IgD-negative memory B cell (primary cell): ENCODE results near the gene ANXA5. TPM values are rescaled to one million over a fixed set of nuclear protein-coding genes. Genes with fewer than 3 reads are reported as not detected.
"Not testable (repeated sequence)": the region's sequence is repeated elsewhere in the genome, so short reads cannot be mapped to it uniquely, and the experiment has no call there.

Experiments used
- H3K27ac Mint-ChIP-seq, 3 donors: one replicate each; pipeline ENCODE4 v1.8.0; 2020 to 2022; ENCODE audit warnings: mild to moderate bottlenecking in 3 of 3, mixed read lengths in 3 of 3, moderate library complexity in 1 of 3
- H3K27me3 Mint-ChIP-seq: one replicate; pipeline ENCODE4 v1.8.0; 2021; ENCODE audit warnings: mixed read lengths
- H3K36me3 Mint-ChIP-seq: one replicate; pipeline ENCODE4 v1.8.0; 2020; ENCODE audit warnings: mild to moderate bottlenecking, mixed read lengths
- H3K4me1 Mint-ChIP-seq, 3 donors: one replicate each; pipeline ENCODE4 v1.8.0; 2020 to 2022; ENCODE audit warnings: mixed read lengths in 3 of 3, mild to moderate bottlenecking in 1 of 3
- H3K4me3 Mint-ChIP-seq, 4 donors: one replicate each; pipeline ENCODE4 v1.8.0; 2020 to 2022; ENCODE audit warnings: mild to moderate bottlenecking in 4 of 4, mixed read lengths in 4 of 4, moderate library complexity in 3 of 4
- H3K9me3 Mint-ChIP-seq, 3 donors: one replicate each; pipeline ENCODE4 v1.8.0; 2020 to 2021; ENCODE audit warnings: mixed read lengths in 3 of 3, mild to moderate bottlenecking in 1 of 3
- polyA plus RNA-seq: library from polyadenylated mRNA; unstranded; fragments of 300-500 nt; fragmentation: Illumina TruSeq; gene quantifications from one replicate; pipeline ENCODE4 v1.2.3, GENCODE V29; 2021

The ANXA5 gene
- polyA plus RNA-seq = 170 TPM

DNA sequence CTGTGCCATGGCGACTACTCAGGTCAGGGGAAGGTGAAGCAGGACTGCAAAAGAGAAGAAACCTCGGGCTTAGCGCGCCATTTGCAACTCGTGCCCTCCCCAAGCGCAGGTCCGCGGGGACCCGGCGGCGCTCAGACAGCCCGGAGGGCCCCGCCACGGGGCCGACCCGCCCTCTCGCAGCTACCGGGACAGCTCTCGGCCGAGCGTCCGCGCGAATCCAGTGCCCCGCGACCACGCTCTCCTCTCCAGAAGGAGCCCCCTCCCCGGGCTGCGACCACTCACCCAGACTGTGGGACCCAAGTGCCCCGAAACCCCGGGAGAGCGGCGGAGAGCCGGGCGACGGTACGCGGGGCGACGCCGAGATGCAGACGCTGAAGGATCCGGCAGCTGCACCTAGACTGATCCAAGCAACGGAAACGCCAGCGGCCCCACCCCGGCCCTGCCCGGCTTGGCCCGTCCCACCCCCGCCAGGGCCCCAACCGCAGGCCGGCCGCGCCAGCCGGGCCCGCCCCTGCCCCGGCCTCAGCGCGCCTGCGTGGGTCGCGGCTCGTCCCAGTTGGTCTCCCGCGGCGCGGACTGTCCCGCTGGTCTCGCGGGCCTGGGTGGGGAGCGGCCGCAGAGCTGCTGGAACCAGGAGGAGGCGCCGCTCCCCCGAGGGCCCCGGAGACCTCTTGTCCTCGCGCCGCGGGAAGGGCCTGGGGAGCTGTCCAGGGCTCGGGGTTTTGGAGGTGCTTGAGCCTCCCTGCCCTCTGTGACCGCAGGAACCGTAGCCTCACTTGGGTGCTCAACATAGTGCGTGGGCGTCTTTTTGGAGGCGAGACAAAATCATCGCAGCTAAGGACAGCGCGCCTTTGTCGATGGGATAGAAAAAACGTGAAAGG is at the start of gene ANXA5:
Gene ANXA5, minus strand, starts transcription at position 400 of the 881 bp plus-strand sequence. Its CDS starts 391 bp downstream, at position 9.
- Mint-ChIP-seq H3K4me1 (peaks cover 16 to 28% (median 24%) of the 10 kb centered on the region in 3 donors), H3K9me3 (no peaks in the 10 kb centered on the region), H3K4me3 (peak within 1 kb of the TSS; percentile 97 to 98 (median 97)), H3K27me3 (peaks cover 2% of the 10 kb centered on the region), H3K27ac (peak within 1 kb of the TSS; percentile 90 to 91 (median 90)), H3K36me3 (peaks cover 5% of the 10 kb centered on the region)

- no peaks in the 10 kb centered on the region for H3K36me3 Mint-ChIP-seq
- no peak overlapping the region for H3K4me3 Mint-ChIP-seq
- H3K9me3 Mint-ChIP-seq = no peaks in the 10 kb centered on the region
- H3K4me1 Mint-ChIP-seq = no peaks in the 10 kb centered on the region
- no peaks in the 10 kb centered on the region for H3K27me3 Mint-ChIP-seq
- H3K27ac Mint-ChIP-seq = no peak overlapping the region
Observed at GRCh38 chr4:121742794-121743193, 46.0 kb upstream of the ANXA5 start.

DNA sequence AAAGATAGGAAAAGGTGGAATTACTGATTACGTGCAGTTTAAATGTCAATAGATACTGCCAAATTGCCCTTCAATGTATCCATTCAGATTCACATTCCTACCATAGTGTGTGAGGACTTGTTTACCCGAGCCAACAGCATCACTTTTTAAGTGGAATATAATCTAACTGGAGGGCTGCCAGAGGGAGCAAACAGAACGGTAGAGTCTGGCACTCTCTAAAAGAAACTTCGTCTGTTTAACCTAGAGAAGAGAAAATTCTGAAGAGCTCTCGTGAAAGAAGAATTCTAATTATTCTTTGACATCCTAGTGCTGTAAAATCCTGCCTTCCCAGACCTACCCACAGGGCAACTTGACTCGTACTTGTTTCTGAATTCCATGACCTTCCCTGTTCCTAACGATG is 45.0 kb upstream of the ANXA5 start:
- Mint-ChIP-seq H3K27me3 (no peaks in the 10 kb centered on the region), H3K9me3 (no peaks in the 10 kb centered on the region), H3K36me3 (no peaks in the 10 kb centered on the region), H3K4me1 (no peaks in the 10 kb centered on the region), H3K4me3 (no peak overlapping the region), H3K27ac (no peak overlapping the region)

GRCh38 chr4:121740796-121741409 is 44.1 kb upstream of the ANXA5 start:
- no peak overlapping the region for H3K27ac Mint-ChIP-seq
- H3K4me3 Mint-ChIP-seq = no peak overlapping the region
- H3K36me3 Mint-ChIP-seq = no peaks in the 10 kb centered on the region
- H3K27me3 Mint-ChIP-seq = no peaks in the 10 kb centered on the region
- H3K9me3 Mint-ChIP-seq = no peaks in the 10 kb centered on the region
- no peaks in the 10 kb centered on the region for H3K4me1 Mint-ChIP-seq

DNA sequence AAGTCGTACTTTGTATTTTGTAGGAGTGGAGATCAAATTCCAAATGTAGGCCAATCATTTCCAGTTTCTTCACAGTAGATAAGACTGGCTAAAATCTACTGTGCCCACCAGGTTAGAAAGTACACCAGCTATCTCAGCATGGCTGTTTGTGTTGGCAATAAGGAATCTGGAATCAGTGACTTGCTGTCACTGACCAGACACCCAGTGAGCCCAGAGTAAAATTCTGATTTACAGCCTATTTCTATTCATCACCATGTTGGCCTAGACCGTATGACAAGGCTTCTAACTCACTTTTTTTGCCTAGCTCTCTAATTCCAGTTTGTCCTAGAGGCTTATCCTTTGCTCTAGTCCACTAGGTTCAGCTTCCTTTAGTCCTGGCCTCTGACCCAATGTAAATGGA is 42.8 kb upstream of the ANXA5 start:
- Mint-ChIP-seq H3K36me3 (no peaks in the 10 kb centered on the region), H3K27ac (no peak overlapping the region), H3K27me3 (no peaks in the 10 kb centered on the region), H3K4me1 (no peaks in the 10 kb centered on the region), H3K9me3 (no peaks in the 10 kb centered on the region), H3K4me3 (no peak overlapping the region)

GRCh38 chr4:121738780-121739535 is 42.2 kb upstream of the ANXA5 start:
- Mint-ChIP-seq H3K27me3 (no peaks in the 10 kb centered on the region), H3K27ac (no peak overlapping the region), H3K4me3 (no peak overlapping the region), H3K9me3 (no peaks in the 10 kb centered on the region), H3K36me3 (no peaks in the 10 kb centered on the region), H3K4me1 (no peaks in the 10 kb centered on the region)

DNA sequence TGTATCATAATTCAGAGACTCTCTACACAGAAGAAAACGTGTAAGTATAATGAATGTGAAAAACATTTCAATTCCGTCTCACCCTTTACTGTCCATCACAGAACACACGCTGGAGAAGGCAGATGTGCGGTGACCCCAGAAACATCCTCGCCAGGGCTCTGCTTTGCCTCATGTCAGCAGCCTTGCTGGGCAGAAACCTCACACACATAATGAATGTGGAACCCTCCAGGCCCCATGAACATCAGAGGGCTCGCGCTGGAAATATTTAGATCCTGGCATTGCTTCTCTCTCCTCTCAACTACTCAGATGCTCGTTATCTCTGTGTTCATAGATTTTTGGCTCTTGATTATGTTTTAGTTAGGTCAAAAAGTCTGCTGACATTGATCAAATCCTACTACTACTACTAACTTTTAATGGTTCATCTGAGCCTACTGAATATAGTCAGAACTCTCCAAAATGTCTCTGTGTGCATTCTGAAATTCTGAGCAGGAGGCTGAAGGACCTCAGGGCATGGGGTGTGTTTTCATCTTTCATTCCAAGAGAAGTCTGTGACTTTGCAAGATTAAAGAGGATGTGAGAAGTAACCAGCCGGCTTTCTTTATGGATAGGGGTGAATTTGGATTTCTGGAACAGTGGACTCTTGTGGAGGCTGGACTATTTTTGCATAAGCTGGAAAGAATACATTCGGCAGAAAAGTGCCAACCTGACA is 41.2 kb upstream of the ANXA5 start:
- H3K27me3 Mint-ChIP-seq = no peaks in the 10 kb centered on the region
- no peak overlapping the region for H3K27ac Mint-ChIP-seq
- no peaks in the 10 kb centered on the region for H3K36me3 Mint-ChIP-seq
- H3K4me1 Mint-ChIP-seq = no peaks in the 10 kb centered on the region
- H3K4me3 Mint-ChIP-seq = no peak overlapping the region
- no peaks in the 10 kb centered on the region for H3K9me3 Mint-ChIP-seq

- peaks cover 3% of the 10 kb centered on the region for H3K27me3 Mint-ChIP-seq
- no peak overlapping the region for H3K4me3 Mint-ChIP-seq
- H3K27ac Mint-ChIP-seq = no peak overlapping the region
- no peaks in the 10 kb centered on the region for H3K9me3 Mint-ChIP-seq
- no peaks in the 10 kb centered on the region for H3K36me3 Mint-ChIP-seq
- H3K4me1 Mint-ChIP-seq = no peaks in the 10 kb centered on the region
Observed at GRCh38 chr4:121736735-121737351, 40.1 kb upstream of the ANXA5 start.

DNA sequence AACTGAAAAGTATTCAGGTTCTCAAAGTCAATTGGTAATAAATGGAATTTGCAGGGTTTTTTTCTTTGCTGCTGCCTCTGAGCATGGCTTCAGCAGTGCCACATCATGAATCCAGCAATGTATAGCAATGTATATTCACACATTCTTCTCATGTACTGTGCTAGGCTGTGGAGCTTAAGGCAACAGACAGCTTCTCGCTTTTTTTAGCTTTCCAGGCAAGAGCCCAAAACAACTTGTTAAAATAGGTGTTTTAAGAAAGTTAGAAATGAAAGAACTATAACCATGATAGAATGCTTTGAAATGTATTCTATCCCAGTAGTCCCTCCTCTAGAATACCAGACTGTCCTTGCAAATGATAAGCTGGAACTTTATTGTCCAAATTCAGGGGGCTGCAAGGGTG is 37.8 kb upstream of the ANXA5 start:
- H3K27me3 Mint-ChIP-seq = peaks cover 5% of the 10 kb centered on the region

DNA sequence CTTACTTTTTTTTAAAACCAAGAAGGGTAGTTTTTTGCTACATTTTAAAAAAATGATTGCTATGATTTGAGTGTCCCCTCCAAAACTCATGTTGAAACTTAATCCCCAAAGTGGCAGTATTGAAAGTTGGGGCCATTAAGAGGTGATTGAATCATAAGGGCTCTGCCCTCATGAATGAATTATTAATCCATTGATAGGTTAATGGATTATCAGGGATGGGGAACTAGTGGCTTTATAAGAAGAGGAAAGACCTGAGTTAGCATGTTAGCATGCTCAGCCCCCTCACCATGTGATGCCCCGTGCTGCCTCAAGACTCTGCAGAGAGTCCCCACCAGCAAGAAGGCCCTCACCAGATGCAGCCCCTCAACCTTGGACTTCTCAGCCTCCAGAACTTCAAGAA is 37.2 kb upstream of the ANXA5 start:
- peaks cover 5% of the 10 kb centered on the region for H3K27me3 Mint-ChIP-seq
- H3K4me1 Mint-ChIP-seq = no peaks in the 10 kb centered on the region
- H3K9me3 Mint-ChIP-seq = peaks cover 0 to 2% (median 0%) of the 10 kb centered on the region in 3 donors
- no peak overlapping the region for H3K4me3 Mint-ChIP-seq
- H3K36me3 Mint-ChIP-seq = no peaks in the 10 kb centered on the region
- H3K27ac Mint-ChIP-seq = no peak overlapping the region

More for the DNA sequence above, 37.8 kb upstream of the ANXA5 start:
- no peak overlapping the region for H3K4me3 Mint-ChIP-seq
- no peak overlapping the region for H3K27ac Mint-ChIP-seq
- peaks cover 0 to 2% (median 0%) of the 10 kb centered on the region in 3 donors for H3K9me3 Mint-ChIP-seq
- no peaks in the 10 kb centered on the region for H3K4me1 Mint-ChIP-seq
- H3K36me3 Mint-ChIP-seq = no peaks in the 10 kb centered on the region

GRCh38 chr4:121729753-121730152 is 33.0 kb upstream of the ANXA5 start:
- not testable (repeated sequence) for H3K36me3 Mint-ChIP-seq, H3K9me3 Mint-ChIP-seq, H3K27ac Mint-ChIP-seq, H3K27me3 Mint-ChIP-seq, H3K4me1 Mint-ChIP-seq, H3K4me3 Mint-ChIP-seq

GRCh38 chr4:121728798-121729226 is 32.0 kb upstream of the ANXA5 start:
- no peak overlapping the region for H3K4me3 Mint-ChIP-seq
- no peak overlapping the region for H3K27ac Mint-ChIP-seq
- peaks cover 0 to 2% (median 0%) of the 10 kb centered on the region in 3 donors for H3K4me1 Mint-ChIP-seq
- H3K36me3 Mint-ChIP-seq = no peaks in the 10 kb centered on the region
- H3K27me3 Mint-ChIP-seq = peaks cover 5% of the 10 kb centered on the region
- H3K9me3 Mint-ChIP-seq = peaks cover 0 to 2% (median 0%) of the 10 kb centered on the region in 3 donors

- Mint-ChIP-seq H3K4me1 (peaks cover 0 to 2% (median 0%) of the 10 kb centered on the region in 3 donors), H3K27ac (no peak overlapping the region), H3K9me3 (peaks cover 0 to 2% (median 0%) of the 10 kb centered on the region in 3 donors)
Observed at GRCh38 chr4:121728066-121728465, 31.3 kb upstream of the ANXA5 start.

DNA sequence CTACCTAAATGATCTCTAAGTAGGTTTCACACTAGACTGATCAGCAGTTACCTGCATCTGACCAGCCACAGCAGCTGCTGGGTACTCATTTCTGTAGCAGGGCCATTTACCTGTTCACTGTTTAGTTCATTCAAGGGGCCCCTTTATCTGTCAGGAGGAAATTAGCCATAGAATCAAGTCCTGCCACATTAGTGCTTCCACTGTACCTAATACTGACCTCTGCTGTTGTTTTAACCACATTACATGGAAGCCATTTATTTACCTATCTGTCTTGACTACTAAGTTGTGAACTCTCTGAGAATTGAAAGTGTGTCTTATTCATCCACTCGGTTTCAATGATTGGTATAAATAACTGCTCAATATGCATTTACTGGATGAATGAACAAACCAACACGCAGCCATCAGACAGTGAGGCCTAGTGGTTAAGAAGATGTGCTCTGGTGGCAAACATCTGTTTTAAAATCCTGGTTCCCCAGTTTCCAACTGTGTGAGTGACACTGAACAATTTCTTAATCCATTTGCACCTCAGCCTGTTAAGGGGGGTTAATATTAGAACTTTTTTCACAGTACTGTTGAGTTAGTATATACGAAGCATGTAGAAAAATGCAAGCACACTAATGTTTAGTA is 30.0 kb upstream of the ANXA5 start:
- Mint-ChIP-seq H3K27ac (peak overlapping the region in 1 of 3 donors; percentile 73), H3K4me3 (no peak overlapping the region), H3K9me3 (peaks cover 0 to 2% (median 0%) of the 10 kb centered on the region in 3 donors), H3K4me1 (peaks cover 0 to 2% (median 0%) of the 10 kb centered on the region in 3 donors), H3K27me3 (peaks cover 2% of the 10 kb centered on the region), H3K36me3 (peaks cover 2% of the 10 kb centered on the region)

More at GRCh38 chr4:121728066-121728465, 31.3 kb upstream of the ANXA5 start:
- Mint-ChIP-seq H3K4me3 (no peak overlapping the region), H3K36me3 (peaks cover under 1% of the 10 kb centered on the region), H3K27me3 (peaks cover 5% of the 10 kb centered on the region)
